GM12891 (cell line): Measurements from ENCODE around the gene IL1RAP.

Source experiments
- DNase-seq: peaks from one replicate; pipeline ENCODE4 v3.0.0; 2011; ENCODE audit warnings: low spot score; ENCODE audit not compliant: insufficient read length
- FAIRE-seq: peaks from 2 replicates; lab custom pipeline; 2011; peaks lifted over from hg19 to GRCh38; lab: Jason Lieb, UNC
- PAX5 ChIP-seq: IDR thresholded peaks from 2 replicates; pipeline ENCODE4 v1.6.1; 2011; ENCODE audit warnings: low read length, moderate library complexity, mild to moderate bottlenecking; ENCODE audit not compliant: insufficient read depth, severe bottlenecking
- POLR2A ChIP-seq: IDR thresholded peaks from 2 replicates; pipeline ENCODE4 v1.6.1; 2011; ENCODE audit warnings: low read depth, low read length, control low read depth
- POLR2AphosphoS5 ChIP-seq: IDR thresholded peaks from 2 replicates; pipeline ENCODE4 v1.6.1; 2011; ENCODE audit warnings: low read depth, low read length, control low read depth
- POU2F2 ChIP-seq: IDR thresholded peaks from 2 replicates; pipeline ENCODE4 v1.6.1; 2011; ENCODE audit warnings: low read depth, mild to moderate bottlenecking, control low read depth, low read length, moderate library complexity
- SPI1 ChIP-seq: IDR thresholded peaks from 2 replicates; pipeline ENCODE4 v1.6.1; 2011; ENCODE audit warnings: low read depth, low read length, control low read depth
- TAF1 ChIP-seq: IDR thresholded peaks from 2 replicates; pipeline ENCODE4 v1.6.1; 2011; ENCODE audit warnings: low read depth, low read length, control low read depth

The IL1RAP gene

DNA sequence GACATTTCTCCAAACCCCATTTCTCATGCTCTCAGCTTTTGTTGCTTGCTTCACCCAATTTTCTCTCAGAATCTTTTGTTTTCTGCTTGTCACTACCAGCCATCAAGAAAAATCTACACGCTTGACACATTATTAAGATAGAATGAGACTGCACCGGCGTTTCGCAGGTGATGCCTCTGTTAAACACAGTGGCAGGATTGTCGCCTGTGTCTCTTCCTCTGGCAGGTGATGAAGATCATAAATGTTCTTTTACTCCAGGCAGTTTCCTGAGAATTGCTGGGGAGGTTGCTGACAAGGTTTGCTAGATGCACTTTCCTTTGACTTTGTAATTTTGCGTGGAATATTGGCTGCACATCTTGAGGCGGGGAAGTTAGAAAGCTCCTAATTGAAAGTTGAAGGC is 75.4 kb downstream of the IL1RAP start:
- DNase-seq (no peak), FAIRE-seq (no peak)
- TF ChIP-seq PAX5 (no peak), POLR2A (no peak), TAF1 (no peak), POU2F2 (no peak), POLR2AphosphoS5 (no peak), SPI1 (no peak)

DNA sequence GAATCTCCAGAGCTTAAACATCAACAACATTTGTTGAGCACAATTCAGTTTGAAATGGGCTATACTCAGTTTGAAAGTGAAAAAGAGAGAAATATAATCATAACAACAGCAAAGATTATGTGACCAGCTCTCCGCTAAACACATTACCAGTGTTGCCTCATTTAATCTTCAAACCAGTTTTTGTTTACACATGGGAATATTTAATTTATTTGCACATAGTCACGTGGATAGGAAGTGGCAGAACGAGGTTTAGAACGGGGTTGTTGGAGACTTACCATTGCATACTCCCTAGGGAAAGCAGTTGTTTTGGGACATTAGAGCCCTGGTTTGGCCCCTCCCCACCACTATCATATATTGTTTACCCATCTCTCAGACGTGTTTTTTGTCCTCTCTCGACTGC is 77.2 kb downstream of the IL1RAP start:
- TF ChIP-seq SPI1 (no peak), POLR2A (no peak)
- FAIRE-seq (no peak), DNase-seq (no peak)

DNA sequence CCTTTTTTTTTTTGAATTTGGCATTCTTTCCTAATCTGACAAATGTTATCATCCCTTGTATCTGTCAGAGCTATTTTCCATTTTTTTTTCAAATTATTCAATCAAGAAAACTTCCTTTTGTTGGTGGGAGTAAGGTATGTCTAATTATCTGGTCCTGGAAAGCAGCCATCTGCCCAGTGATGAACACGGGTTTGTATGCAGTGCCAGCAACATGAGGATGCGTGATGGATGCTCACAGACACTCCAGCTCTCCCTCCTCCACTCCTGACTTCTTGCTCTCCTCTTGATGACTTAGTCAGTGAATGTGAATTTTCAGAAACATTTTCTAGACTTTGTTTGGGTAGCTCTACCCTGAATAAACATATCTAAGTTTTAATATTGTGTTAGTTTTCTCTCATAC is 79.2 kb downstream of the IL1RAP start:
- TF ChIP-seq PAX5 = no peak
- TF ChIP-seq SPI1 = no peak
- TF ChIP-seq POLR2A = no peak
- TF ChIP-seq POLR2AphosphoS5 = no peak
- no peak for TF ChIP-seq TAF1
- TF ChIP-seq POU2F2 = no peak
- DNase-seq (no peak), FAIRE-seq (no peak)

DNA sequence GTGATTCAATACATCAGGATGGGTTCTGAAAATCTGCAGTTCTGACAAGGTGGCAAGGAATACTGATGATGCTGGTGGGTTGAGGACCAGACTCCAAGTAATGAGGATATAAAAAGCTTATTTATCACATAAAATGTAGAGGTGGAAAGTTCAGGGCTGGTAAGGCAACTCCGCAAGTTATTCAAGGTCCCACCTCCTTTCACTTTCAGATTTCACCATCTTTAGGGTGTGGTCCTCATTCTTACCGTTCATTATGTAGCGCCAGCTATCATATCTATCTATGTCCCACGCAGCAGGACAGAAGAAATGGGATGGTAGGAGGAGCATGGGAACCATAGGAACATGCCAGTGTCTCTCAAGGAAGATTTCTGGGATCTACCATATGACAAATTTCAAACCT is 80.3 kb downstream of the IL1RAP start:
- no peak for FAIRE-seq
- TF ChIP-seq SPI1 (no peak), TAF1 (no peak), POU2F2 (no peak), POLR2AphosphoS5 (no peak), PAX5 (no peak), POLR2A (no peak)
- DNase-seq = no peak

DNA sequence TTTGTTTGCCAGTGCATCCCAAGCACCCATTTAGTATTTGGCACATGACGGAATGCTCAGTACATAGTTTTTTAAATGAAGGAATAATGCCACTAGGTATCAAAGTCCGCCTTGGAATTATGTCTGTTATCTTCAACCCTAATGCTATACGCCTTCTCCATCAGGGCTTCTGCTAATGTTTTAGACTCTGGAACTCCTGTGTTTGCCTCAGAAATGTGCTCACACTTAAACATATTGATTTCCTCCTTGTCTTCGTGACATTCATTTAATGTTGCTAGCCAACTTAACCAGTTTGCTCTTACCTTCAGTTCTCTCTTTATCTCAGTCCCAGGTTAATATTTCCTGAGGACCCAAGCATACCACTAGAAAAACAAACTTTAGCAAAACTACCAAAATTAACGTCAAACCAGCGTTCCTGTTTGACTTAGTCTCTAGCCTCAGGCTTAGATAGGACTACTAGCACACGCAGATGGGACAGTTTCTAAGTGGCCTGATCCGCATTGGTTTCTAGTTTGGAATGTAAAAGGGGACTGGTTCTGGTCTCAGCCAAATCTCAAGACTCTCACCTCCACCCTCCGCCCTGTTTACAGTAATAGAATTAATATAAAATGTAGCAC is 81.4 kb downstream of the IL1RAP start:
- no peak for FAIRE-seq

DNA sequence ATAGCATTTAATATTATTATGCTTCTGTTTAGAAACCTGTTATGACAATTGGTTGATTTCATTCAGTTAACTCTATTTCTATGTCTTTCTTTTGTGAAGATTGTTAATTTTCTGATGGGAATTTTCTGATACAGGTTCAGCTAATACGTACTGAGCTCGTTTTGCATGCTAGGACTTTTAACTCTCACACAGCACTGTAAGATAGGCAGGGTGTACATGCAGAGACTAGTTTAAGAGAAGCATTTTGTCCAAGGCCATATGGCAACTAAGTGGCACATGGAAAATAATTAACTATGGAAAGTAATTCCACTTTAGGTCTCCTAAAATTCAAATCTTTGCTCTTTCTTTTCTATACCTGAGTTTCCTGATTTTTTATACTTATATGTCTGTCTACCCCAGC is 81.9 kb downstream of the IL1RAP start:
- FAIRE-seq (no peak), DNase-seq (no peak)
- TF ChIP-seq SPI1 (no peak), POLR2A (no peak), TAF1 (no peak), POU2F2 (no peak), PAX5 (no peak), POLR2AphosphoS5 (no peak)

More for the DNA sequence above, 81.4 kb downstream of the IL1RAP start:
- no peak for TF ChIP-seq POLR2AphosphoS5
- TF ChIP-seq POU2F2 = no peak
- no peak for TF ChIP-seq SPI1
- TF ChIP-seq PAX5 = no peak
- TF ChIP-seq POLR2A = no peak
- TF ChIP-seq TAF1 = no peak
- no peak for DNase-seq

DNA sequence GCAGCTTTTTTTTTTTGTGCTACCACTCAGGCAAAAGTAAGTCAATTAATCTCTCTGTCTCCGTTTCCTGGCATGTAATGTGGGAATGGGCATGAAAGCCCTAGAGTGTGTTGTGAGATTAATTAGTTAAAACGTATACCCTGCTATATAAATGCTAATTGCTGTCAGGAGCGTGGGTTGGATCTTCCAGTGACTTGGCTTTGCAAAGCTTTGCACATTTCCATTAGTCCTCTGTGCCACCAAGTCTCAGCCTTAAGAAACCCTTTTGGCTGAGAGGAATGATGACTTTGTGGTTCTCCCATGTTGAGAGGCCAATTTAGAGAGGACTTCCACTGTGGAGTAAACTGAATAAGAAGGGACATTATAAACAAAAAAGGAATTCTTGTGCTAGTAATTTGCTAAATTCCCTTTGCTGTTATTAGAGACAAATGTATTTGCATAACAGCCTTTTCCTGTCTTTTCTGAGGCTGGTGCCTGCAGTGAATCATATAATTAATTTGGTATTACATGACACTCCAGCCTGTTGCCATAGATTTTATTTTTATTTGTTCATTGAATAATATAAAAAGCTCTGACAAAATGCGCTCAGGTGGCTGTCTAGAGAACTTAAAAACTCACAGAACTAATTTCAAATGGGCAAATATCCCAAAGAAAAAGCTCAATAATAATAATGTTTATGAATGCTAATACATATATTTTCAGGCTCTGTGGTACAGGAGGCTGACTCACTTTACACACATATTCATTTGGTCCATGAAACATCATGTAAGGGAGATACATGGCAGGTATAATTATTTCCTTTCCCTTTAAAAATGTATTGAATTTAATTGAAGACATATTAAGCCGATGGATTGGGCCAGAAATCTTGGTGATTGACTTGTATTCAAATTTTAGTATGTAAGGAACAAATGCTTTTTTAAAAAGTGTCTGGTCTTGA is 82.7 kb downstream of the IL1RAP start:
- no peak for DNase-seq
- FAIRE-seq = no peak
- TF ChIP-seq POU2F2 = no peak
- TF ChIP-seq POLR2A = no peak
- TF ChIP-seq SPI1 = no peak
- no peak for TF ChIP-seq POLR2AphosphoS5
- TF ChIP-seq TAF1 = no peak
- no peak for TF ChIP-seq PAX5

DNA sequence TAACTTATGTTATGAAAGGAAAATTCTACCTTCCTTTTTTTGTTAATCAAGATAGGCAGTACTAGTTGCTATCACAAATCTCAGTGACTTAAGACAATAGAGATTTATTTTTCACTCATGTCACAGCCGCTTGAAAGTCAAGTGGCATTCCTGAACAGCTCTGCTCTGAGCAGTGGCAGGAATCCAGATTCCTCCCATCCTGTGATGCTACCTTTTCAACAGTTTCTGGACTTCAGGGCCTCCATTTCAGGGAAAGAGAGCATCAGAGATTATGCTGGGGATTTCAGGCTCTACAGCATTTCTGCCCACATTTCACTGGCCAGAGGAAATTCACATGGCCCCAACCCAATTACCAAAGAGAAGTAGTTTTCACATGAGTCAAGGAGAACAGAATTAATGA is 83.4 kb downstream of the IL1RAP start:
- TF ChIP-seq POLR2A (no peak), POU2F2 (no peak), SPI1 (no peak), TAF1 (no peak), POLR2AphosphoS5 (no peak), PAX5 (no peak)
- FAIRE-seq (no peak), DNase-seq (no peak)

DNA sequence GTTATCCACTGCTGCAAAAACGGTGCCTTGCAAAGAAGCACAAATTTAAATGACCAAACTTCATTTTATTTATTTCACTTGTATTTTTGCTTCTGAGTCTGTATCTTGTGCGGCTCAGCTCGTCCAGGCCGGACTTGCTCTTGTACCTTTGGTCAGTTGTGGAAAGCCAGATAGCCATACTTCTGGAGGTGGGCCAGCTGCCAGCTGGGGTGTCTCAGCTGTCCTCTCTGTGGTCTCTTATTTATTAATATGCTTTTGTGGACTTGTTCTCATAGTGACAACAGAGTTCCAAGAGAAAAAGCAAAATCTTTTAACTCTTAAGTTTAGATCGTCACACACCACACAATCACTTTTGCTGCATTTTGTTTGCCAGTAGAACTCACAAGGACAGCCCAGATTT is 87.7 kb downstream of the IL1RAP start:
- no peak for TF ChIP-seq POLR2AphosphoS5
- no peak for TF ChIP-seq SPI1
- no peak for TF ChIP-seq POU2F2
- no peak for TF ChIP-seq POLR2A
- TF ChIP-seq PAX5 = no peak
- TF ChIP-seq TAF1 = no peak
- no peak for DNase-seq
- FAIRE-seq = no peak
